K562 (cell line): ENCODE results near the gene VIPR2. TPM values are rescaled to one million over a fixed set of nuclear protein-coding genes. Genes with fewer than 3 reads are reported as not detected.

Source experiments
- ATAC-seq: fragments of 200-7000 bp; cut with Tn5 transposase; 3 replicates; pipeline ENCODE4 v1.9.1; 2020; ENCODE audit warnings: moderate library complexity
- BruUV-seq: library from RNA; stranded (reverse); fragments of 400-500 nt; replicated peaks from 2 replicates; lab custom pipeline; 2021; lab: Mats Ljungman, UMichigan
- CTCF ChIA-PET: fragments of 300-600 bp; formaldehyde crosslinking; extraction: SDS; loops from one replicate; lab custom pipeline; 2021; ENCODE audit warnings: low intra/inter-chr PET ratio; lab: Yijun Ruan, JAX
- POLR2A ChIA-PET: fragments of 300-600, 350-650 bp; sonication (Branson Sonifier 250); formaldehyde crosslinking; extraction: SDS; loops from one replicate; lab custom pipeline; 2021; ENCODE audit warnings: antibody characterized with exemption, inconsistent platforms; lab: Yijun Ruan, JAX
- DNase-seq, 4 experiments: peaks; one replicate each; pipeline versions ENCODE4 v3.0.0 to v3.0.0-alpha.2; 2011 to 2018; ENCODE audit warnings: low spot score in 3 of 4, mixed read lengths in 3 of 4; ENCODE audit errors: extremely low read depth in 1 of 4
- FAIRE-seq: peaks from 2 replicates; lab custom pipeline; 2011; peaks lifted over from hg19 to GRCh38; lab: Jason Lieb, UNC
- H2AFZ ChIP-seq: 2 replicates; pipeline ENCODE4 v1.6.0; 2011; ENCODE audit warnings: low read depth, low read length, control low read depth, inconsistent platforms
- H3K27ac ChIP-seq: fragments of 200-600 bp; 3 replicates; pipeline ENCODE4 v1.8.0; 2011; ENCODE audit warnings: low read depth, mild to moderate bottlenecking, control low read depth, inconsistent platforms, low read length, moderate library complexity, mixed read lengths; ENCODE audit errors: extremely low read depth
- H3K27me3 ChIP-seq, 2 experiments: fragments of 300-600 bp in 1 of 2; 2 replicates in 1 of 2; 3 replicates in 1 of 2; pipeline versions ENCODE4 v1.6.0 to v1.8.0; 2011; ENCODE audit warnings: inconsistent platforms in 2 of 2, low read length in 2 of 2, mild to moderate bottlenecking in 1 of 2, mixed read lengths in 1 of 2, moderate library complexity in 1 of 2; ENCODE audit not compliant: control insufficient read depth in 2 of 2, insufficient read depth in 2 of 2
- H3K36me3 ChIP-seq: fragments of 300-600 bp; 3 replicates; pipeline ENCODE4 v1.8.0; 2011; ENCODE audit warnings: mild to moderate bottlenecking, low read length, inconsistent platforms; ENCODE audit not compliant: control insufficient read depth, insufficient read depth
- H3K4me1 ChIP-seq, 2 experiments: fragments of 200-600 bp in 1 of 2; replicated peaks in 1 of 2; 2 replicates in 1 of 2; 3 replicates in 1 of 2; pipeline versions ENCODE4 v1.5.1 to v1.8.0; 2011; ENCODE audit warnings: inconsistent platforms in 2 of 2, low read length in 2 of 2, mild to moderate bottlenecking in 1 of 2, mixed read lengths in 1 of 2, moderate library complexity in 1 of 2; ENCODE audit not compliant: control insufficient read depth in 2 of 2, insufficient read depth in 2 of 2
- H3K4me2 ChIP-seq: 2 replicates; pipeline ENCODE4 v1.6.1; 2011; ENCODE audit warnings: low read length, control low read depth, inconsistent platforms, mixed read lengths; ENCODE audit not compliant: insufficient read depth
- H3K4me3 ChIP-seq: fragments of 200-600 bp; sonication (generic), shearing (Covaris generic); 2 replicates; pipeline ENCODE4 v1.5.1; 2016; ENCODE audit warnings: control low read depth, inconsistent platforms
- H3K79me2 ChIP-seq: fragments of 200-600 bp; 3 replicates; pipeline ENCODE4 v1.8.0; 2011; ENCODE audit warnings: low read length, inconsistent platforms; ENCODE audit not compliant: control insufficient read depth, insufficient read depth
- H3K9ac ChIP-seq, 2 experiments: 2 replicates each; pipeline versions ENCODE4 v1.6.0 to v1.6.1; 2011; ENCODE audit warnings: low read depth in 2 of 2, low read length in 2 of 2, control low read depth in 1 of 2, inconsistent platforms in 1 of 2, mild to moderate bottlenecking in 1 of 2, mixed read lengths in 1 of 2; ENCODE audit not compliant: insufficient read depth in 1 of 2
- H3K9me1 ChIP-seq: one replicate; pipeline ENCODE4 v1.6.0; 2011; ENCODE audit warnings: inconsistent platforms, mild to moderate bottlenecking, low read length, moderate library complexity; ENCODE audit not compliant: control insufficient read depth, insufficient read depth
- H3K9me3 ChIP-seq: replicated peaks from 2 replicates; pipeline ENCODE4 v1.5.1; 2011; ENCODE audit warnings: low read depth, low read length, inconsistent platforms; ENCODE audit not compliant: control insufficient read depth, insufficient read depth
- H4K20me1 ChIP-seq: replicated peaks from 2 replicates; pipeline ENCODE4 v1.6.1; 2011; ENCODE audit warnings: low read length, inconsistent platforms, mixed read lengths; ENCODE audit not compliant: control insufficient read depth, insufficient read depth
- ATF7 ChIP-seq: fragments of 450-650 bp; IDR thresholded peaks from 2 replicates; pipeline ENCODE4 v1.7.1; 2014; ENCODE audit warnings: mild to moderate bottlenecking, moderate library complexity
- DLX4 ChIP-seq: fragments of 250-450 bp; sonication (Bioruptor Pico); IDR thresholded peaks from 2 replicates; pipeline ENCODE4 v1.6.1; 2021; ENCODE audit warnings: mild to moderate bottlenecking
- IRF2 ChIP-seq: sonication (generic); formaldehyde crosslinking; IDR thresholded peaks from 2 replicates; pipeline ENCODE4 v1.8.1; 2022; ENCODE audit warnings: mild to moderate bottlenecking, missing genetic modification reagents
- MNT ChIP-seq, 2 experiments: fragments of 450-650 bp; conservative IDR thresholded peaks; 2 replicates each; pipeline ENCODE4 v1.6.1; 2017; ENCODE audit warnings: mild to moderate bottlenecking in 2 of 2, moderate library complexity in 2 of 2
- MYBL2 ChIP-seq, 2 experiments: fragments of 450-650 bp in 1 of 2; sonication (generic) in 1 of 2; formaldehyde crosslinking in 1 of 2; IDR thresholded peaks; 2 replicates each; pipeline versions ENCODE4 v1.6.1 to v1.8.1; 2017 to 2022; ENCODE audit warnings: borderline replicate concordance in 1 of 2, inconsistent platforms in 1 of 2, low read depth in 1 of 2, mild to moderate bottlenecking in 1 of 2, missing genetic modification reagents in 1 of 2, moderate library complexity in 1 of 2
- MYC ChIP-seq, 2 experiments: fragments of 250-450 bp in 1 of 2; sonication (Bioruptor Pico) in 1 of 2; IDR thresholded peaks; 2 replicates each; pipeline versions ENCODE4 v1.5.1 to v1.6.1; 2012 to 2021; ENCODE audit warnings: low read depth in 2 of 2, borderline replicate concordance in 1 of 2, improper control_type of control experiment in 1 of 2, low read length in 1 of 2, mild to moderate bottlenecking in 1 of 2, moderate library complexity in 1 of 2
- NFRKB ChIP-seq: fragments of 450-650 bp; IDR thresholded peaks from 2 replicates; pipeline ENCODE4 v1.6.1; 2016; ENCODE audit warnings: low read depth
- RAD51 ChIP-seq: fragments of 450-650 bp; IDR thresholded peaks from 2 replicates; pipeline ENCODE4 v1.7.1; 2016; ENCODE audit warnings: low read depth, mild to moderate bottlenecking, borderline replicate concordance
- RBFOX2 ChIP-seq: fragments of 200-400 bp; formaldehyde crosslinking; IDR thresholded peaks from 2 replicates; pipeline ENCODE4 v1.6.1; 2017; ENCODE audit warnings: low read depth, mild to moderate bottlenecking, low read length, moderate library complexity
- ZFPM2 ChIP-seq: fragments of 250-450 bp; sonication (Bioruptor Pico); IDR thresholded peaks from 2 replicates; pipeline ENCODE4 v1.5.1; 2022; ENCODE audit warnings: mild to moderate bottlenecking
- ZNF143 ChIP-seq: sonication (generic); formaldehyde crosslinking; IDR thresholded peaks from 2 replicates; pipeline ENCODE4 v1.9.0; 2022; ENCODE audit warnings: mild to moderate bottlenecking, missing genetic modification reagents
- ZNF316 ChIP-seq: fragments of 450-650 bp; IDR thresholded peaks from 2 replicates; pipeline ENCODE4 v1.6.1; 2016
- WGBS: fragments of 100-300 bp; shearing (Covaris generic); methylation state at CpG from one replicate; pipeline ENCODE4 v1.1.6; 2016; ENCODE audit warnings: low coverage, mixed read lengths; ENCODE audit not compliant: insufficient coverage; ENCODE audit errors: missing lambda C conversion rate; 5-methylcytosine and 5-hydroxymethylcytosine counted together
- in situ Hi-C: fragments of 300-500 bp; cut with MboI; formaldehyde crosslinking; loops from 4 replicates; pipeline ENCODE4 v1.15.0; 2018; ENCODE audit warnings: inconsistent platforms, mixed read lengths
- intact Hi-C: fragments of 100-400 bp; cut with micrococcal nuclease; formaldehyde crosslinking; loops from 2 replicates; pipeline ENCODE4 v1.14.2; 2022
- polyA plus RNA-seq, 8 experiments: library from polyadenylated mRNA; depleted of rRNA in 4 of 8; stranded (reverse) in 5 of 8; unstranded in 3 of 8; fragments of >200 nt; fragmentation: Nextera tagmentation in 2 of 8; fragmentation: Illumina TruSeq in 1 of 8; extraction: Ambion mirVana in 2 of 8; extraction: Trizol in 1 of 8; gene quantifications; 2 replicates each; pipeline versions ENCODE4 v1.2.1 to v1.2.3, GENCODE V29; 2011 to 2014; ENCODE audit warnings: inconsistent platforms in 1 of 8, missing spikeins in 1 of 8
- total RNA-seq, 7 experiments: library from RNA; depleted of rRNA in 6 of 7; stranded (reverse); fragments of >200 nt in 6 of 7; fragmentation: Illumina TruSeq in 2 of 7; extraction: Trizol in 2 of 7; gene quantifications; 2 replicates each; pipeline versions ENCODE4 v1.2.1 to v1.2.3, GENCODE V29; 2011 to 2021; ENCODE audit warnings: low replicate concordance in 1 of 7
- TF ChIP-seq, protein P1 (sequence below), 2 experiments: fragments of 450-650 bp in 1 of 2; sonication (generic) in 1 of 2; formaldehyde crosslinking in 1 of 2; IDR thresholded peaks in 1 of 2; conservative IDR thresholded peaks in 1 of 2; 2 replicates each; pipeline versions ENCODE4 v1.6.1 to v1.8.1; 2016 to 2023; ENCODE audit warnings: mild to moderate bottlenecking in 2 of 2, moderate library complexity in 2 of 2, inconsistent platforms in 1 of 2, missing genetic modification reagents in 1 of 2

The VIPR2 gene
- total and polyA plus RNA-seq, 9 of the 15 experiments (the other 6 are each of a cell fraction or from before 2014, with no cell fraction given): 0.04 TPM; not detected in 8

DNA sequence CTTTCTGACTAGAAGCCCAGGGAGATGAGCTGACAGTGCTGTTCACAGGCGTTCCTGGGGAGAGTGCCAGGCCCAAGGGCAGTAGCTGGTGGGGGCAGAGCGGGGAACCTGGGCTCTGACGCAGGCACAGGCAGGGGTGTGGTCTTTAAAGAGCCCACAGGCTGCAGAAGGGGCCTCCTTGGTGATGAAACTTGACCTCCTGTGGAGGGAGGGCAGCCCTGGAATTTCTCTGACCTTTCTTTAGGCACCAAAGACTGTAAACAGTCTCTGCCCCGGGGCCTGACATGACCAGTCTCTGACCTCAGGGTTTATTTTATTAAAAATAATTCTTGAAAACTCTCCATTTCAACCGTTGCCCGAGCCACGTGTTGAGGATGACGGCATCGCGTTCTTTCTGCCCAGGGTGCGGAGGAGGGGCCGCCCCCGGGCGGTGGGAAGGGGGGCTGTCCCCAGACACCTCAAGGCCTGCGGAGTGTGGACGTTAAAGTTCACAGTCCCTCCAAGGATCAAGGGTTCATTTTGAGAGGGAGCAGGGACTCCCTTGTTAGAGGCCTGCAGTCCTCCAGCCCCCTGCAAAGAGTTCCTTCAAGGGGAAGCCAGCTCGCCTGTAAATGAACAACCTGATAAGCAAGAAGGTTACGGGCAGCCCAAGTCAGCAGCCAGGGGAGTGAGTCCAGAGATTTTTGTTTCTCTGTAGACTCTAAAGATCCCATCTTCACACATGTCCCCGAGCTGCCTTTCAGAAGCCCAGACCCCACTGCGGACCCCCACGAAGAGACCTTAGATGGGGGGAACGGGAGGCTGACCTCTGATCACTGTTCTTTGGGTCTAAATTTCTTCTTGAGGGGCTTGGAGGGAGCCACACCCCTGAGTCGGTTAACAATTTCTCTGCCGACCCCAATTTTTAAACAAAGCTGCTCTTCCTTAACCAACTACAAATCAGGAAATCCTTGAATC lies 128.9 kb downstream of the VIPR2 start:
- POLR2A ChIA-PET: interaction anchor here (0.6 to 1.6 kb wide), 7 partner anchors 8 to 477 kb away, joined by 3 to 5 read pairs (median 3); no protein-coding TSS in a partner anchor
- Histone ChIP-seq H3K36me3 (peaks cover 12% of the 10 kb centered on the region), H3K4me3 (no peak overlapping the region), H4K20me1 (no peaks in the 10 kb centered on the region), H3K27ac (peak overlapping the region; percentile 36; the same call in 2 of the 3 replicates), H3K9me1 (no peaks in the 10 kb centered on the region), H2AFZ (peak overlapping the region; percentile 23), H3K79me2 (peaks cover 24% of the 10 kb centered on the region), H3K4me2 (peak overlapping the region; percentile 28), H3K4me1 (peaks cover 26 to 32% of the 10 kb centered on the region in 2 experiments), H3K9ac (peak overlapping the region; percentile 12 to 84; a peak in 3 of 4 replicates), H3K27me3 (peaks cover 0 to 17% of the 10 kb centered on the region in 2 experiments; a peak in 3 of 5 replicates), H3K9me3 (no peaks in the 10 kb centered on the region)
- DNase-seq: peak in 3 of 4 experiments; percentile 39 to 55 (median 54)
- no peak for FAIRE-seq
- CTCF ChIA-PET: no interaction called here
- intact Hi-C loops: no loop called here
- WGBS: 26% methylated on average over 24 of the region's 24 CpGs
- BruUV-seq: no TSS peak
- in situ Hi-C loops: no loop called here
- ATAC-seq: peak; percentile 75
- TF ChIP-seq DLX4: no peak
- TF ChIP-seq, protein P1, sequence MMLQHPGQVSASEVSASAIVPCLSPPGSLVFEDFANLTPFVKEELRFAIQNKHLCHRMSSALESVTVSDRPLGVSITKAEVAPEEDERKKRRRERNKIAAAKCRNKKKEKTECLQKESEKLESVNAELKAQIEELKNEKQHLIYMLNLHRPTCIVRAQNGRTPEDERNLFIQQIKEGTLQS (IDR thresholded peaks at IDR 0.05): peak; percentile 82
- TF ChIP-seq, protein P1 (CRISPR knock-in tag; conservative IDR thresholded peaks at IDR 0.05): no peak
- 0 out of 2 replicates have a peak, but pooled peaks have one; percentile 18 for TF ChIP-seq RAD51
- TF ChIP-seq MYBL2 (IDR thresholded peaks at IDR 0.05; ENCODE audit: low read depth): 0 out of 2 replicates have a peak, but pooled peaks have one; percentile 20
- TF ChIP-seq MYBL2 (CRISPR knock-in tag; IDR thresholded peaks at IDR 0.05; ENCODE audit: borderline replicate concordance): no peak
- TF ChIP-seq ATF7: peak; percentile 75; the same call in 1 of the 2 replicates
- TF ChIP-seq ZFPM2 (CRISPR knock-in tag): no peak
- TF ChIP-seq IRF2 (CRISPR knock-in tag): no peak
- no peak for TF ChIP-seq ZNF143 (CRISPR knock-in tag)
- TF ChIP-seq MYC (IDR thresholded peaks at IDR 0.05; ENCODE audit: low read depth, low read length): peak; percentile 73; the same call in 1 of the 2 replicates
- no peak for TF ChIP-seq MYC (CRISPR knock-in tag; IDR thresholded peaks at IDR 0.05; ENCODE audit: borderline replicate concordance, low read depth)
- 0 out of 2 replicates have a peak, but pooled peaks have one; percentile 37 for TF ChIP-seq RBFOX2
- TF ChIP-seq MNT (conservative IDR thresholded peaks at IDR 0.05): peak; percentile 50 to 74
- no peak for TF ChIP-seq NFRKB
- no peak for TF ChIP-seq ZNF316
